Fibroblast of skin of left biceps (primary cell): ENCODE measurements around the gene RPP38.

ENCODE experiments used
- DNase-seq, 2 experiments: peaks; one replicate each; pipeline ENCODE4 v3.0.0-alpha.2; 2013; ENCODE audit warnings: low read depth in 2 of 2

The RPP38 gene, protein sequence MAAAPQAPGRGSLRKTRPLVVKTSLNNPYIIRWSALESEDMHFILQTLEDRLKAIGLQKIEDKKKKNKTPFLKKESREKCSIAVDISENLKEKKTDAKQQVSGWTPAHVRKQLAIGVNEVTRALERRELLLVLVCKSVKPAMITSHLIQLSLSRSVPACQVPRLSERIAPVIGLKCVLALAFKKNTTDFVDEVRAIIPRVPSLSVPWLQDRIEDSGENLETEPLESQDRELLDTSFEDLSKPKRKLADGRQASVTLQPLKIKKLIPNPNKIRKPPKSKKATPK

GRCh38 chr10:15097011-15097812 is at the start of gene RPP38:
RPP38 (plus strand) TSS chr10:15097355; CDS start chr10:15103315, 5,960 bp downstream.
- peak; percentile 84 to 85 for DNase-seq

DNA sequence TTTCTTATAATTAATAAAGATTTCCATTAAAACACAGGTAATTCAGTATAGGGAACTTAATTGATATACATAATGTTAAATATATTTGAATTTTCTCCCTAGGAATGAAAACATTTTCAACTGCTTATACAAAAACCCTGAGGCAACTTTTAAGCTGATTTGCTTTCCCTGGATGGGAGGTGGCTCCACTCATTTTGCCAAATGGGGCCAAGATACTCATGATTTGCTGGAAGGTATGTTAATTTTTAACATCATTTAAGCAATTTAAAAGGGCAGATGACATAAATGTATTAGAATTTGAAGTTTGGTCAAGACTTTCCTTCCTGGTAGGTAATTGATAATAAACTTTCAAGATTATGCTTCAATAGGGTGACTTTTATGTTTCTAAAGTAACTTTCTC is 47.6 kb upstream of the RPP38 start:
- DNase-seq: no peak

GRCh38 chr10:15052121-15052520 is 45.0 kb upstream of the RPP38 start:
- no peak for DNase-seq

DNA sequence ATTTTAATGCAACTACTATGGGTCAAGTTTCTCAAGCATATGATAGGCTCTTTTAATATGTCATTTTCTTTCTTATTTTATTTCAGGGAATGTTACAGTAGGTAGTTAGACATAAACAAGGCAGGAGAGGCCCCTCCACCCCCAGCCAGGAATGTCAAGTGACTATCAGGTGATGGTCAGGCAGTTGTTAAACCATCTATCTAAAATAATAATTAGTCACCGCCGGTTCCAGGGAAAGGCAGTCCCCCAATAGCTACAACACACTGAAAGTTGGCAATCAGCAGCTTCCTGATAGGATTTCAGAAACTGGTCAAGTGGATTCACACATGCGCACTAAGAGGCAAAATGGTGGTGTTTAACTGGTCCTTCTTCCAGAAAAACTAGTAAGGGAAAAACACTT is 44.1 kb upstream of the RPP38 start:
- no peak for DNase-seq

- DNase-seq: no peak
These were observed 38.5 kb upstream of the RPP38 start for GRCh38 chr10:15058689-15059088.

DNA sequence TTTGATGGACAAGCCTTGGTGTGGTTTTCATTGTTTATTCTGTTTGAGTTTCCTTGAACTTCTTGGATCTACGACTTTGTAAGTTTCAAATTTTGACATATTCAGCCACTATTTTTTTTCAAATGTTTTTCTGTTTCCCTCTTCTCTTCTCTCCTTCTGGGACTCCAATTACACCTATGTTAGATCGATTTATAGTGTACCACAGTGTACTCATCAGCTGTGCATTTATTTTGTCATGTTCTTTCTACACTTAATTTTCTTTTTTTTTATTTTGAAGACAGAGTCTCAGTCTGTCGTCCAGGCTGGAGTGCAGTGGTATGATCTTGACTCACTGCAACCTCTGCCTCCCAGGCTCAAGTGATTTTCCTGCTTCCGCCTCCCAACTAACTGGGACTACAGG is 37.2 kb upstream of the RPP38 start:
- DNase-seq: no peak

GRCh38 chr10:15060638-15061037 is 36.5 kb upstream of the RPP38 start:
- DNase-seq: no peak

DNA sequence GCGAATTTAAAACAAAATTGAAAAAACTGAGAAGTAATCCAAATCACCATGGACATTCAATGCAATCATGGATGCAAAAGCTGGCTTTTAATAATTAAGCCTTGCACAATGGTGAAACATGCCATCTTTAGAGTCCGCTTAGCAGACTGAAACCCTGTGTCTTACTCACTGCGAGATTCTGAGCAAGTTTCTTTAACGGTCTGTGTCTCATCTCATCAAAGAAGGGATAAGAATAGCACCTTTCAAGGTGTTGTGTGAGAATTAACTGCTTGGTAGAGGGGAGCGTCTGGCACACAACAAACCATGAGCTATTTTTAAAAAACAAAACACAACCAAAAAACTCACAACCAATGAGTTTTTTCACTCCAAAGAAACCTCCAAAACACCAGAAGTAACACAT is 30.0 kb upstream of the RPP38 start:
- DNase-seq: no peak

DNA sequence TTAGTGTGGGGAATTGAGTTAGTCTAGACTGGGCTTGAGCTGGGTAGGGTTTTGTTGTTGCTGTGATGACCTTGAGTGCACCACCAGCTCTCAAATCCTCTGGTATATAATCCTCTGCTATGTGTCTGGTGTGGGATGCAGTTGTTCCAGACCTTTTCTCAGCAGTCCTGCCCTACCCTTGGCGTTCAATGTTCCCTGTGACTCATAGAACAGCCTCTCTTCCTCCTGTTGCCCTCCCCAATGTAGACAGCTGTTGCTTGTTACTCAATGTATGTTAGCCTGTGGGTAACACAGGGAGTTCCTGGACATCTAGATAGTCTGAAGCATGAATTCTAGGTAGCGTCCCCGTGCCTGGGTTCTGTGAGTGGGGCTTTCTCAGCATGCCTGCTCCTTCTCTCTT is 28.4 kb upstream of the RPP38 start:
- DNase-seq: no peak

DNA sequence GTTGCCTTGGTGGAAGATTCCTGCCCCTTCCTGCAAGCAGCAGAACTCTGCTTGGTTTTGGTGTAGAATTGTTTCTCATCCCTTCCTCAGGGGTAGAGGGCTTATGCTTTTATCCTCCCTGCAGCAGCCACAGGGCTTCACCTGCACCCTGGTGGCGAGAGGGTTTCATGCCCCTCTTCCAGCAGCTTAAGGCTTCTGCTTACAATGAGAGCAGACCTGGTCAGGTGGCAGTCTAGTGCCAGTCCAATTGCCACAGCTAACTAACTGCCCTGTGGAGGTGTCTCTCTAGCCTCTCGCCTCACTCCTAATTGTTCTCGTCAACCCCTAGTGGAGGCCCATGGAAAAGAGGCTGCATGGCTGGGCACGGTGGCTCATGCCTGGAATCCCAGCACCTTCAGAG is 27.9 kb upstream of the RPP38 start:
- no peak for DNase-seq

DNA sequence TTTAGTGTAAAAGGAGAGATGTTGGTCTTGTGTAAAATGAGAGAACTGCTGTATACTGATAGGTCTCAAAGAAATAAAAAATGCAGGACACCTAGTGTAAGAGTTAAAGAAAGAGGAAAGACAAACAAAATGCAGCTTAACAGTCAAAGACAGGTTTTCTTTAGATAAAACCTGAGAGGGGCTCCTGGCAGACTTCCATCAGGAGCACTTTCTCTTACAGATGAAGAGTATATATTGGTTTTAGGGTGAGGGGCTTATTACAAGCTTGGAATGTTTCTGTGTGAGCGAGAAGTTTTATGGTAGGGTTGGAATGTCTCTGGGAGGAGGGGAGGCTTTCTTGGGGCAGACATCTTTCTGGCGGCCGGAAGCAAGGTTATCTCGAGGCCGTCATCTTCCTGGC is 24.8 kb upstream of the RPP38 start:
- DNase-seq: no peak

DNA sequence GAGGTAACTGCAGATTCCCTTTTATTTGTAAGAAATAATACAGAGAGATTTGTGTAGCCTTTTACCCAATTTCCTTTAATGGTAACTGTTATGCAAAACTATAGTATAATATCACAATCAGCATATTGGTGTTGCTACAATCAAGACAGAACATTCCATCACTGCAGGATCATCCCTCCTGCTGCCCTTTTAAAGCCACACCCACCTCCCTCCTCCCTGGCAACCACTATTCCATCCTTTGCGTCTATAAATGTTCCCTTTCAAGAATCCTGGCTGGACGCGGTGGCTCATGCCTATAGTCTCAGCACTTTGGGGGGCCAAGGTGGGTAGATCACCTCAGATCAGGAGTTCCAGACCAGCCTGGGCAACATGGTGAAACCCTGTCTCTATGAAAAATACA is 21.7 kb upstream of the RPP38 start:
- no peak for DNase-seq

- DNase-seq: no peak
These were observed 13.3 kb upstream of the RPP38 start for GRCh38 chr10:15083674-15084501.

- peak; percentile 73 to 82 for DNase-seq
These were observed 12.6 kb upstream of the RPP38 start for GRCh38 chr10:15084502-15084922.

- peak; percentile 12 to 17 for DNase-seq
These were observed 8.5 kb upstream of the RPP38 start, which contains the start of gene ACBD7 for GRCh38 chr10:15088428-15089261. ACBD7 (minus strand) TSS chr10:15088776; CDS start chr10:15088728, 48 bp downstream.

GRCh38 chr10:15091418-15091817 is 5.7 kb upstream of the RPP38 start:
- no peak for DNase-seq

GRCh38 chr10:15092855-15093408 is 4.2 kb upstream of the RPP38 start:
- no peak for DNase-seq

- DNase-seq: no peak
These were observed 519 bp upstream of the RPP38 start for GRCh38 chr10:15096661-15097010.

DNA sequence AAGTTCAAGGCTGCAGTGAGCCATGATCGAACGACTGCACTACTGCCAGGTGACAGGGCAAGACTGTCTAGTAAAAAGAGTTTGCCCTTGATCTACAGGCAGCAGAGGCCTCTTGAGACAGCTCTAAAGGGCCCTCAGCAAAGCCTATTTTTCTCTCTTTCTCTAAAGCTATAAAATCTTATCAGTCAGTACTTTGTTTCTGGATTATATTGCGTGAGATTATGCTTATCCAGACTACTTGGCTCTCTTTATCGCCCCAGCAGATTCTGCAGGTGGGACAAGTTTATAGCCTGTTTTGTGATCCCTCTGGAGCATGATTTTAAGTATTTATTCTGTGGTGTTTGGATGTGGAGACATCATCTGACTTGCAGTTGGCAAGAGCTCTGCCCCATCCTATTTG is 2.7 kb downstream of the RPP38 start:
- DNase-seq: no peak

- DNase-seq: no peak
These were observed 6.4 kb downstream of the RPP38 start for GRCh38 chr10:15103513-15103912.

DNA sequence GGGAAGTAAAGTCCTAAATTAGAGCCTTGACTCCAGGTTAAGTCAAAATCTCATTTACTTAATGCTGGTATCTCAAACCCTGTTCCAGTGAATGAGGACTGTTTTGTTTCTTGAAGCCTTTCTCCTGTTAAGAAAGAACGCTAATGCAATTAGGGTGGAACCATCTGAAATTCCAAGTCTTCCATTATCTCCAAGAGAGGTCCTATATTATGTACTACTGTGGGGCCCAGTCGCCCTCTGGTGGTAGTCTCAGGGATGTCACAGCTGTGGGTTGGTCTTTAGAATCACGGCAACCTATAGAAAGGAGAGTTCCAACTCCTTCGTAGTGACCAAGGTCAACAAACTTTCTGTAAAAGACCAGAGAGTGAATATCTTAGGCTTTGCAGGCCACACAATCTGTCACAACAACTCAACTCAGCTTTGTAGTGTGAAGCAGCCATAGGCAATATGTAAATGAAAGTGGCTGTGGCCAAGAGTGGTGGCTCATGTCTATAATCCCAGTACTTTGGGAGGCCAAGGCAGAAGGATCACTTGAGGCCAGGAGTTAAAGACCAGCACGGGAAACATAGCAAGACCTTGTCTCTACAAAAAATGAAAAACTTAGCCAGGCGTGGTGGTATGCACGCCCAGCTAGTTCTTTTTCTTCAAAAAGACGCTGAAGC is 9.3 kb downstream of the RPP38 start:
- DNase-seq: peak in 1 of 2 experiments; percentile 21
